Muscle layer of duodenum (tissue), 2 donors: Measurements from ENCODE around the gene NLRP4.

Experiments
- H3K27ac ChIP-seq: one replicate; pipeline ENCODE4 v1.7.0; 2013; ENCODE audit warnings: mild to moderate bottlenecking, low read length
- H3K27me3 ChIP-seq: one replicate; pipeline ENCODE4 v1.7.0; 2013; ENCODE audit warnings: low read depth, mild to moderate bottlenecking, control low read depth, low read length
- H3K36me3 ChIP-seq, 2 donors: one replicate each; pipeline ENCODE4 v1.7.0; 2013; ENCODE audit warnings: low read length in 2 of 2, control low read depth in 1 of 2, mild to moderate bottlenecking in 1 of 2; ENCODE audit not compliant: insufficient read depth in 2 of 2, control insufficient read depth in 1 of 2
- H3K4me1 ChIP-seq, 2 donors: one replicate each; pipeline ENCODE4 v1.7.0; 2013; ENCODE audit warnings: low read length in 2 of 2, mild to moderate bottlenecking in 2 of 2, control low read depth in 1 of 2, moderate library complexity in 1 of 2; ENCODE audit not compliant: insufficient read depth in 2 of 2, control insufficient read depth in 1 of 2
- H3K4me3 ChIP-seq, 2 donors: one replicate each; pipeline ENCODE4 v1.7.0; 2013; ENCODE audit warnings: low read length in 2 of 2, low read depth in 1 of 2, mild to moderate bottlenecking in 1 of 2
- H3K9me3 ChIP-seq, 2 donors: one replicate each; pipeline ENCODE4 v1.7.0; 2013; ENCODE audit warnings: low read length in 2 of 2, control low read depth in 1 of 2, mild to moderate bottlenecking in 1 of 2; ENCODE audit not compliant: control insufficient read depth in 1 of 2
- donor health status: healthy.

NLRP4 gene

GRCh38 chr19:55882626-55883025, 46.3 kb downstream of the NLRP4 start:
- Histone ChIP-seq H3K27me3 (no peaks in the 10 kb centered on the region), H3K27ac (no peak overlapping the region), H3K9me3 (peaks cover 4 to 15% of the 10 kb centered on the region in 2 donors), H3K4me3 (no peak overlapping the region), H3K4me1 (no peaks in the 10 kb centered on the region), H3K36me3 (no peaks in the 10 kb centered on the region)

- Histone ChIP-seq H3K4me3 (no peak overlapping the region), H3K36me3 (no peaks in the 10 kb centered on the region), H3K27me3 (no peaks in the 10 kb centered on the region), H3K27ac (no peak overlapping the region), H3K4me1 (no peaks in the 10 kb centered on the region), H3K9me3 (no peaks in the 10 kb centered on the region)
Observed at GRCh38 chr19:55898911-55899310, 62.6 kb downstream of the NLRP4 start.

- Histone ChIP-seq H3K4me1 (no peaks in the 10 kb centered on the region), H3K36me3 (no peaks in the 10 kb centered on the region), H3K27me3 (no peaks in the 10 kb centered on the region), H3K9me3 (peaks cover 0 to 3% of the 10 kb centered on the region in 2 donors), H3K27ac (no peak overlapping the region), H3K4me3 (no peak overlapping the region)
Observed at GRCh38 chr19:55901369-55902079, 65.2 kb downstream of the NLRP4 start.

- H3K27me3 ChIP-seq: no peaks in the 10 kb centered on the region
- peaks cover 0 to 4% of the 10 kb centered on the region in 2 donors for H3K9me3 ChIP-seq
- H3K4me3 ChIP-seq: no peak overlapping the region
- no peak overlapping the region for H3K27ac ChIP-seq
- no peaks in the 10 kb centered on the region for H3K36me3 ChIP-seq
- H3K4me1 ChIP-seq: no peaks in the 10 kb centered on the region
Observed at GRCh38 chr19:55902080-55902751, 65.9 kb downstream of the NLRP4 start.

GRCh38 chr19:55907286-55907685, 70.9 kb downstream of the NLRP4 start:
- Histone ChIP-seq H3K27ac (no peak overlapping the region), H3K9me3 (peaks cover 0 to 7% of the 10 kb centered on the region in 2 donors)

GRCh38 chr19:55907746-55908145, 71.4 kb downstream of the NLRP4 start:
- Histone ChIP-seq H3K9me3 (peaks cover 0 to 7% of the 10 kb centered on the region in 2 donors), H3K27me3 (no peaks in the 10 kb centered on the region), H3K27ac (no peak overlapping the region), H3K4me1 (no peaks in the 10 kb centered on the region), H3K4me3 (no peak overlapping the region), H3K36me3 (no peaks in the 10 kb centered on the region)

More at GRCh38 chr19:55907286-55907685, 70.9 kb downstream of the NLRP4 start:
- H3K27me3 ChIP-seq: no peaks in the 10 kb centered on the region
- no peaks in the 10 kb centered on the region for H3K4me1 ChIP-seq
- no peak overlapping the region for H3K4me3 ChIP-seq
- no peaks in the 10 kb centered on the region for H3K36me3 ChIP-seq

- peaks cover 0 to 12% of the 10 kb centered on the region in 2 donors for H3K9me3 ChIP-seq
- no peaks in the 10 kb centered on the region for H3K36me3 ChIP-seq
- no peaks in the 10 kb centered on the region for H3K4me1 ChIP-seq
- H3K27ac ChIP-seq: no peak overlapping the region
- no peak overlapping the region for H3K4me3 ChIP-seq
- H3K27me3 ChIP-seq: no peaks in the 10 kb centered on the region
Observed at GRCh38 chr19:55909801-55910200, 73.5 kb downstream of the NLRP4 start.

- Histone ChIP-seq H3K4me3 (no peak overlapping the region), H3K9me3 (peaks cover 0 to 14% of the 10 kb centered on the region in 2 donors), H3K36me3 (no peaks in the 10 kb centered on the region), H3K4me1 (no peaks in the 10 kb centered on the region), H3K27me3 (no peaks in the 10 kb centered on the region), H3K27ac (no peak overlapping the region)
Observed at GRCh38 chr19:55912916-55913315, 76.6 kb downstream of the NLRP4 start.

- Histone ChIP-seq H3K27ac (no peak overlapping the region), H3K9me3 (peaks cover 0 to 13% of the 10 kb centered on the region in 2 donors), H3K36me3 (no peaks in the 10 kb centered on the region), H3K4me3 (no peak overlapping the region), H3K4me1 (no peaks in the 10 kb centered on the region), H3K27me3 (no peaks in the 10 kb centered on the region)
Observed at GRCh38 chr19:55913643-55914268, 77.4 kb downstream of the NLRP4 start.

GRCh38 chr19:55923556-55923955, 87.2 kb downstream of the NLRP4 start:
- no peak overlapping the region for H3K27ac ChIP-seq

GRCh38 chr19:55927991-55928390, 91.7 kb downstream of the NLRP4 start:
- Histone ChIP-seq H3K4me1 (no peaks in the 10 kb centered on the region), H3K9me3 (peaks cover 0 to 5% of the 10 kb centered on the region in 2 donors), H3K27ac (no peak overlapping the region), H3K36me3 (no peaks in the 10 kb centered on the region), H3K27me3 (no peaks in the 10 kb centered on the region), H3K4me3 (no peak overlapping the region)

More at GRCh38 chr19:55923556-55923955, 87.2 kb downstream of the NLRP4 start:
- Histone ChIP-seq H3K36me3 (no peaks in the 10 kb centered on the region), H3K9me3 (peaks cover 4 to 17% of the 10 kb centered on the region in 2 donors), H3K4me3 (no peak overlapping the region), H3K27me3 (no peaks in the 10 kb centered on the region), H3K4me1 (no peaks in the 10 kb centered on the region)
